Esophagus muscularis mucosa (tissue), 4 donors: Measurements from ENCODE around the gene FAM120B. TPM values are rescaled to one million over a fixed set of nuclear protein-coding genes. Genes with fewer than 3 reads are reported as not detected.
"Not testable (repeated sequence)": the region's sequence is repeated elsewhere in the genome, so short reads cannot be mapped to it uniquely, and the experiment has no call there.

ENCODE experiments used
- DNase-seq: peaks from one replicate; pipeline ENCODE4 v3.0.0-alpha.2; 2017; ENCODE audit errors: extremely low spot score
- H3K27ac ChIP-seq, 4 donors: fragments of 200-600 bp; sonication (generic); replicated peaks in 1 of 4; 1 replicate in 3 of 4; 2 replicates in 1 of 4; pipeline ENCODE4 v1.5.1; 2016 to 2019; ENCODE audit warnings: mild to moderate bottlenecking in 1 of 4
- H3K27me3 ChIP-seq, 4 donors: fragments of 200-600 bp; sonication (generic); one replicate each; pipeline versions ENCODE4 v1.5.1 to v1.6.0; 2016 to 2019
- H3K36me3 ChIP-seq, 4 donors: fragments of 200-600 bp; sonication (generic); one replicate each; pipeline ENCODE4 v1.5.1; 2016 to 2019
- H3K4me1 ChIP-seq, 4 donors: fragments of 200-600 bp; sonication (generic); one replicate each; pipeline ENCODE4 v1.5.1; 2016 to 2019
- H3K4me3 ChIP-seq, 4 donors: fragments of 200-600 bp; sonication (generic); 1 replicate in 2 of 4; 2 replicates in 2 of 4; pipeline ENCODE4 v1.5.1; 2016 to 2019; ENCODE audit warnings: mild to moderate bottlenecking in 4 of 4, moderate library complexity in 1 of 4
- H3K9me3 ChIP-seq, 4 donors: fragments of 200-600 bp; sonication (generic); 1 replicate in 3 of 4; 2 replicates in 1 of 4; pipeline ENCODE4 v1.5.1; 2016 to 2019
- CTCF ChIP-seq, 3 experiments: fragments of 200-600 bp in 2 of 3; fragments of 450-650 bp in 1 of 3; sonication (generic) in 2 of 3; IDR thresholded peaks; one replicate each; pipeline ENCODE4 v1.5.1; 2017 to 2019; ENCODE audit warnings: antibody characterized with exemption in 3 of 3, mild to moderate bottlenecking in 2 of 3, moderate library complexity in 1 of 3
- EP300 ChIP-seq: sonication (generic); formaldehyde crosslinking; IDR thresholded peaks from one replicate; pipeline ENCODE4 v1.6.1; 2017; ENCODE audit warnings: antibody characterized with exemption
- POLR2A ChIP-seq: fragments of 450-650 bp; IDR thresholded peaks from one replicate; pipeline ENCODE4 v1.6.1; 2017; ENCODE audit warnings: antibody characterized with exemption, moderate library complexity, mild to moderate bottlenecking, low read depth
- POLR2AphosphoS5 ChIP-seq, 2 donors: sonication (generic); formaldehyde crosslinking; IDR thresholded peaks; one replicate each; pipeline ENCODE4 v1.6.1; 2017; ENCODE audit warnings: antibody characterized with exemption in 2 of 2
- WGBS: methylation state at CpG from one replicate; pipeline ENCODE4 v1.1.5; 2018; 5-methylcytosine and 5-hydroxymethylcytosine counted together
- intact Hi-C: fragments of 100-400 bp; cut with DNase I; formaldehyde crosslinking; loops from one replicate; pipeline ENCODE4 v1.15.1; 2023
- total RNA-seq, 4 donors: library from RNA; depleted of rRNA; stranded (reverse); fragments of >200 nt; gene quantifications; one replicate each; pipeline versions ENCODE4 v1.1.0 to v1.2.1, GENCODE V29; 2016

FAM120B gene
- total RNA-seq, 4 donors from 2014 or later = 28.1 to 49.0 (median 33.7) TPM

DNA sequence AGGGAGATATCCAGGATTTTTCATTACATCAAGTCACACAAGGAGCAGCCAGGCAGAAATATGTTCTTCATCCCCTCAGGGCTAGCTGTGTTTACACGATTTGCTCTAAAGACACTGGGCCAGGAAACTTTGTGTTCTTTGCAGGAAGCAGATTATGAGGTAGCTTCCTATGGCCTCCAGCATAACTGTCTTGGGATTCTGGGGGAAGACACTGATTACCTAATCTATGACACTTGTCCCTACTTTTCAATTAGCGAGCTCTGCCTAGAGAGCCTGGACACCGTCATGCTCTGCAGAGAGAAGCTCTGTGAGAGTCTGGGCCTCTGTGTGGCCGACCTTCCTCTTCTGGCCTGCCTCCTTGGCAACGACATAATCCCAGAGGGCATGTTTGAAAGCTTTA lies 11.2 kb downstream of the FAM120B start:
- Histone ChIP-seq H3K27me3 (no peaks in the 10 kb centered on the region), H3K27ac (no peak overlapping the region), H3K9me3 (no peaks in the 10 kb centered on the region), H3K4me3 (no peak overlapping the region), H3K36me3 (peaks cover 7 to 42% (median 24%) of the 10 kb centered on the region in 4 donors), H3K4me1 (peaks cover 0 to 18% (median 12%) of the 10 kb centered on the region in 4 donors)
- WGBS = 72% methylated on average over 5 of the region's 5 CpGs
- no peak for DNase-seq
- peak in 1 of 2 donors; percentile 41 for TF ChIP-seq POLR2AphosphoS5 (IDR thresholded peaks at IDR 0.05)
- TF ChIP-seq EP300 = no peak
- TF ChIP-seq CTCF (IDR thresholded peaks at IDR 0.05) = no peak
- no peak for TF ChIP-seq POLR2A
- intact Hi-C loops = no loop called here

GRCh38 chr6:170329321-170329720 lies 22.8 kb downstream of the FAM120B start:
- Histone ChIP-seq H3K27ac (no peak overlapping the region), H3K27me3 (no peaks in the 10 kb centered on the region), H3K4me1 (no peaks in the 10 kb centered on the region), H3K36me3 (peaks cover 43 to 96% (median 67%) of the 10 kb centered on the region in 4 donors), H3K4me3 (no peak overlapping the region), H3K9me3 (no peaks in the 10 kb centered on the region)
- TF ChIP-seq EP300 (no peak), CTCF (IDR thresholded peaks at IDR 0.05) (no peak), POLR2A (no peak), POLR2AphosphoS5 (IDR thresholded peaks at IDR 0.05) (no peak)
- whole genome bisulfite sequencing = 88% methylated on average over 8 of the region's 8 CpGs
- no peak for DNase-seq
- intact Hi-C loops = no loop called here

GRCh38 chr6:170335199-170335598 lies 28.6 kb downstream of the FAM120B start:
- DNase-seq, intact Hi-C loops, H3K27me3 ChIP-seq, H3K4me3 ChIP-seq, H3K4me1 ChIP-seq, H3K27ac ChIP-seq, H3K9me3 ChIP-seq: not testable (repeated sequence)
- WGBS = 100% methylated on average over 3 of the region's 3 CpGs
- H3K36me3 ChIP-seq = peaks cover 21 to 53% (median 36%) of the 10 kb centered on the region in 4 donors

DNA sequence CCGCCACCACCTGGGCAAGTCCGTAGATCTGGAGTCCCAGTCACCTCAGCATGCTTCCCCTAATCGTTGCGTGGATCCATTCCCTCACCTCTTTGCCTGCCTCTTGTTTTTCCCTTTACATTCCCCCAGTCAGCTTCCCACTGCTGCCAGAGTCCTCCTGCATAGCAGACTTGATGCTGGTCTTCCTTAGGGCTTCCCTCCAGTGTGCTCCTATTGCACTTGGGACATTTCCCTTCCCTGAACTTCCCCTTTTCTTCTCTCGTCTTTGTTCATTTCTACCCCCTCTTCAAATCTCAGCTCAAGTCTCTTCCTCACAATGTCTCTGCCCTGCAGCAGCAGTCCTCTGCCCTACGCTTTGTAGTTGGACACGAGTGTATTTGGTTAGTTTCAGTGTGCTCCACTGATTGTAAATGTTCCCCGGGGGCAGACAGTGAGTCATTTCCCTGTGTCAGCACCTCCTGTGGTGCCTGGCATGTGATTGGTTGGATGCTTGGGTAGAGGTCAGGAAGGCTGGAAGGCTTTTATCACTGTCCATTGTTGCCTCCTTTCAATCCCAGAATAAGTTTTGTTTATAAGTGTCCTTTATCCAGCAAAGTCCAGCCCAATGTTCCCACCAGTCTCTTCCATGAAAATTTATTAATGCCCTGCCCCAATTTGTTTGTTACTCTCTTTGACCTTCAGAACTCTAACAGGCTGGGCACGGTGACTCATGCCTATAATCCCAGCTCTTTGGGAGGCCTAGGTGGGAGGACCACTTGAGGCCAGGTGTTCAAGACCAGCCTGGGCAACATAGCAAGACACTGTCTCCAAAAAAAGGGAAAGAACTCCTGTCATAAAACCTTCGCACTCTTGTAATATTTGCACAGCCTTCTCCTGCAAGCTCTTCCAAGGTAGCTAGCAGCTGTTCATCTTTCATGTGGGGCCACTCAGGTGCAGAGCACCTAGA lies 38.3 kb downstream of the FAM120B start:
- TF ChIP-seq CTCF (IDR thresholded peaks at IDR 0.05) (no peak), POLR2AphosphoS5 (IDR thresholded peaks at IDR 0.05) (peak; percentile 24 to 38), EP300 (no peak)
- no peak for DNase-seq
- intact Hi-C loops = no loop called here
- Histone ChIP-seq H3K27ac (peak overlapping the region in 1 of 4 donors; percentile 31), H3K27me3 (no peaks in the 10 kb centered on the region), H3K9me3 (no peaks in the 10 kb centered on the region), H3K4me3 (no peak overlapping the region), H3K36me3 (peaks cover 6 to 65% (median 29%) of the 10 kb centered on the region in 4 donors), H3K4me1 (peaks cover 0 to 16% (median 9%) of the 10 kb centered on the region in 4 donors)
- WGBS = 77% methylated on average over 10 of the region's 10 CpGs

DNA sequence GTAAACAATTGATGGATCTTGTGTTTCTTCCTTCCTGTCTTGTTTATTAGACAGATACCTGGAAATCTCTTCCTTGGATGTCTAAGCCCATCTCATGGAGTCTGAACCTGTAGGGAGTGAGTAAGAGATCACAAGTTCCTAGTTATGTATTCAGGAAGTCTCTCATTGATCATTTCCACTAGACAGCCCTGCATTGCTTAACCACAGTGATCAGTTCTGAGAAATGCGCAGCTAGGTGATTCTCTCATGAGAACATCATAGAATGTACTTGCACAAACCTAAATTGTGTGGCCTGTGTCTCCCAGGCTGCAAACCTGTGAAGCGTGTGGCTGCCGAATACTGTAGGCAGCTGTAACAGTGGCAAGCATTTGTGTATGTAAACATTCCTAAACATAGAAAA lies 39.1 kb downstream of the FAM120B start:
- no peak for DNase-seq
- intact Hi-C loops = no loop called here
- H3K36me3 ChIP-seq = peaks cover 13 to 71% (median 33%) of the 10 kb centered on the region in 4 donors
- no peak overlapping the region for H3K4me3 ChIP-seq
- 98% methylated on average over 3 of the region's 3 CpGs for WGBS
- H3K9me3 ChIP-seq = no peaks in the 10 kb centered on the region
- no peak for TF ChIP-seq POLR2A
- TF ChIP-seq POLR2AphosphoS5 (IDR thresholded peaks at IDR 0.05) = no peak
- TF ChIP-seq CTCF (IDR thresholded peaks at IDR 0.05) = no peak
- TF ChIP-seq EP300 = no peak
- H3K4me1 ChIP-seq = peaks cover 0 to 16% (median 9%) of the 10 kb centered on the region in 4 donors
- no peak overlapping the region for H3K27ac ChIP-seq
- no peaks in the 10 kb centered on the region for H3K27me3 ChIP-seq
